CD8-positive, alpha-beta memory T cell (primary cell): ENCODE data around the gene TLCD1. TPM values are rescaled to one million over a fixed set of nuclear protein-coding genes. Genes with fewer than 3 reads are reported as not detected.

Source experiments
- CTCF ChIA-PET: fragments of 350-600 bp; sonication (Branson Sonifier 250); formaldehyde crosslinking; loops from one replicate; lab custom pipeline; 2021; ENCODE audit warnings: antibody characterized with exemption; lab: Charles Lee
- POLR2A ChIA-PET: fragments of 350-600 bp; sonication (Branson Sonifier 250); formaldehyde crosslinking; loops from one replicate; lab custom pipeline; 2021; ENCODE audit warnings: antibody characterized with exemption; lab: Charles Lee
- DNase-seq, 5 donors: peaks; one replicate each; pipeline versions ENCODE4 v3.0.0 to v3.0.0-alpha.2; 2020 to 2022; ENCODE audit warnings: mixed read lengths in 1 of 5
- H3K27ac ChIP-seq: one replicate; pipeline ENCODE4 v1.7.0; 2013; ENCODE audit warnings: low read depth, mild to moderate bottlenecking, low read length, moderate library complexity
- H3K27me3 ChIP-seq: 2 replicates; pipeline ENCODE4 v1.7.0; 2013; ENCODE audit warnings: low read length, mild to moderate bottlenecking; ENCODE audit not compliant: insufficient read depth, poor library complexity, severe bottlenecking
- H3K36me3 ChIP-seq: 2 replicates; pipeline ENCODE4 v1.7.0; 2013; ENCODE audit warnings: mild to moderate bottlenecking, low read length, moderate library complexity; ENCODE audit not compliant: insufficient read depth
- H3K4me1 ChIP-seq: 2 replicates; pipeline ENCODE4 v1.7.0; 2013; ENCODE audit warnings: mild to moderate bottlenecking, low read length, moderate library complexity; ENCODE audit not compliant: insufficient read depth
- H3K4me3 ChIP-seq: 2 replicates; pipeline ENCODE4 v1.7.0; 2013; ENCODE audit warnings: mild to moderate bottlenecking, low read length
- H3K9me3 ChIP-seq: 2 replicates; pipeline ENCODE4 v1.7.0; 2013; ENCODE audit warnings: mild to moderate bottlenecking, low read length
- H3K27ac Mint-ChIP-seq, 8 donors: one replicate each; pipeline ENCODE4 v1.8.0; 2020 to 2021; ENCODE audit warnings: mixed read lengths in 8 of 8, mild to moderate bottlenecking in 6 of 8, inconsistent platforms in 3 of 8, moderate library complexity in 3 of 8
- H3K27me3 Mint-ChIP-seq, 2 donors: one replicate each; pipeline ENCODE4 v1.8.0; 2020 to 2021; ENCODE audit warnings: mixed read lengths in 2 of 2, mild to moderate bottlenecking in 1 of 2, moderate library complexity in 1 of 2
- H3K36me3 Mint-ChIP-seq, 3 donors: one replicate each; pipeline ENCODE4 v1.8.0; 2020 to 2021; ENCODE audit warnings: mixed read lengths in 3 of 3, inconsistent platforms in 1 of 3, mild to moderate bottlenecking in 1 of 3
- H3K4me1 Mint-ChIP-seq, 3 donors: one replicate each; pipeline ENCODE4 v1.8.0; 2020 to 2021; ENCODE audit warnings: mixed read lengths in 3 of 3, inconsistent platforms in 1 of 3, mild to moderate bottlenecking in 1 of 3
- H3K4me3 Mint-ChIP-seq, 7 donors: one replicate each; pipeline ENCODE4 v1.8.0; 2020 to 2021; ENCODE audit warnings: mixed read lengths in 7 of 7, mild to moderate bottlenecking in 6 of 7, moderate library complexity in 4 of 7, inconsistent platforms in 2 of 7
- H3K9me3 Mint-ChIP-seq, 5 donors: one replicate each; pipeline ENCODE4 v1.8.0; 2020 to 2022; ENCODE audit warnings: mixed read lengths in 5 of 5, mild to moderate bottlenecking in 3 of 5, moderate library complexity in 2 of 5, inconsistent platforms in 1 of 5
- polyA plus RNA-seq: library from polyadenylated mRNA; unstranded; fragments of 300-500 nt; fragmentation: Illumina TruSeq; gene quantifications from one replicate; pipeline ENCODE4 v1.2.3, GENCODE V29; 2021
- total RNA-seq, 2 experiments: library from RNA; stranded (reverse); gene quantifications; one replicate each; pipeline ENCODE4 v1.2.3, GENCODE V29; 2021

Gene TLCD1
- total and polyA plus RNA-seq, 3 experiments from 2014 or later: 36.5 to 38.9 TPM; not detected in 1

GRCh38 chr17:28750178-28751047 lies 24.4 kb upstream of the TLCD1 start:
- peak; percentile 81 to 91 (median 84) for DNase-seq
- POLR2A ChIA-PET: interaction anchor here (0.6 to 9.2 kb wide), 7 partner anchors 23 to 201 kb away, joined by 3 to 128 read pairs (median 4); partner anchors contain the start of genes NEK8, RPL23A and TLCD1
- H3K4me1 ChIP-seq: peaks cover 19% of the 10 kb centered on the region
- Mint-ChIP-seq H3K4me1 (peaks cover 3 to 21% (median 11%) of the 10 kb centered on the region in 3 donors), H3K4me3 (peak overlapping the region in 1 of 7 donors; percentile 60), H3K36me3 (peaks cover 0 to 23% (median 0%) of the 10 kb centered on the region in 3 donors), H3K9me3 (no peaks in the 10 kb centered on the region), H3K27me3 (no peaks in the 10 kb centered on the region), H3K27ac (peak overlapping the region in 4 of 8 donors; percentile 33 to 86 (median 58))
- H3K36me3 ChIP-seq: no peaks in the 10 kb centered on the region
- no peak overlapping the region for H3K4me3 ChIP-seq
- CTCF ChIA-PET: interaction anchor here (0.6 to 17.0 kb wide), 14 partner anchors 10 to 670 kb away, joined by 3 to 579 read pairs (median 4); partner anchors contain the start of genes NEK8, PROCA1, RPL23A and TLCD1
- no peak overlapping the region for H3K27ac ChIP-seq
- H3K9me3 ChIP-seq: no peaks in the 10 kb centered on the region
- no peaks in the 10 kb centered on the region for H3K27me3 ChIP-seq

- Mint-ChIP-seq H3K4me1 (peaks cover 3 to 28% (median 15%) of the 10 kb centered on the region in 3 donors), H3K36me3 (peaks cover 0 to 23% (median 0%) of the 10 kb centered on the region in 3 donors)
- CTCF ChIA-PET: interaction anchor here (0.6 to 17.0 kb wide), 12 partner anchors 9 to 670 kb away, joined by 3 to 579 read pairs (median 4); partner anchors contain the start of genes NEK8, PROCA1, RPL23A and SDF2
Observed at GRCh38 chr17:28749516-28750177, 23.6 kb upstream of the TLCD1 start.

GRCh38 chr17:28748852-28749515 lies 23.0 kb upstream of the TLCD1 start:
- H3K27me3 Mint-ChIP-seq: no peaks in the 10 kb centered on the region
- Histone ChIP-seq H3K9me3 (no peaks in the 10 kb centered on the region), H3K4me1 (peaks cover 30% of the 10 kb centered on the region), H3K36me3 (no peaks in the 10 kb centered on the region), H3K27ac (no peak overlapping the region), H3K4me3 (no peak overlapping the region), H3K27me3 (no peaks in the 10 kb centered on the region)
- no peak for DNase-seq
- H3K27ac Mint-ChIP-seq: peak overlapping the region in 3 of 8 donors; percentile 27 to 72 (median 36)
- CTCF ChIA-PET: interaction anchor here (1.0 to 17.0 kb wide), 9 partner anchors 8 to 368 kb away, joined by 3 to 579 read pairs (median 6); partner anchors contain the start of genes NEK8, RPL23A, SDF2 and SUPT6H
- H3K4me3 Mint-ChIP-seq: no peak overlapping the region
- H3K4me1 Mint-ChIP-seq: peaks cover 3 to 31% (median 17%) of the 10 kb centered on the region in 3 donors
- peaks cover 0 to 26% (median 0%) of the 10 kb centered on the region in 3 donors for H3K36me3 Mint-ChIP-seq
- POLR2A ChIA-PET: interaction anchor here (1.0 to 9.2 kb wide), 3 partner anchors 21 to 130 kb away, joined by 3 to 128 read pairs (median 6); partner anchors contain the start of genes NEK8, RPL23A and TLCD1
- no peaks in the 10 kb centered on the region for H3K9me3 Mint-ChIP-seq

More at GRCh38 chr17:28749516-28750177, 23.6 kb upstream of the TLCD1 start:
- Mint-ChIP-seq H3K27ac (peak overlapping the region in 3 of 8 donors; percentile 33 to 86 (median 42)), H3K4me3 (peak overlapping the region in 1 of 7 donors; percentile 60), H3K9me3 (no peaks in the 10 kb centered on the region), H3K27me3 (no peaks in the 10 kb centered on the region)
- Histone ChIP-seq H3K27ac (no peak overlapping the region), H3K27me3 (no peaks in the 10 kb centered on the region), H3K4me1 (peaks cover 27% of the 10 kb centered on the region), H3K9me3 (no peaks in the 10 kb centered on the region), H3K36me3 (no peaks in the 10 kb centered on the region), H3K4me3 (no peak overlapping the region)
- POLR2A ChIA-PET: interaction anchor here (0.6 to 9.2 kb wide), 6 partner anchors 22 to 200 kb away, joined by 3 to 128 read pairs (median 4); partner anchors contain the start of genes NEK8, RPL23A and TLCD1
- DNase-seq: no peak

- ChIA-PET CTCF (interaction anchor here (1.0 to 17.0 kb wide), 3 partner anchors 16 to 86 kb away, joined by 3 to 579 read pairs (median 49); partner anchors contain the start of genes NEK8, RPL23A, SDF2 and SUPT6H), POLR2A (interaction anchor here (9.2 kb wide), 1 partner anchor 20 kb away, joined by 128 read pairs; the partner anchor contains the start of genes NEK8 and TLCD1)
- Mint-ChIP-seq H3K27ac (peak overlapping the region in 5 of 8 donors; percentile 5 to 76 (median 31)), H3K4me1 (peaks cover 3 to 33% (median 17%) of the 10 kb centered on the region in 3 donors), H3K27me3 (no peaks in the 10 kb centered on the region), H3K9me3 (no peaks in the 10 kb centered on the region), H3K36me3 (peaks cover 0 to 26% (median 0%) of the 10 kb centered on the region in 3 donors), H3K4me3 (no peak overlapping the region)
- DNase-seq: no peak
- H3K4me1 ChIP-seq: peaks cover 35% of the 10 kb centered on the region
- no peak overlapping the region for H3K4me3 ChIP-seq
- H3K36me3 ChIP-seq: no peaks in the 10 kb centered on the region
- no peak overlapping the region for H3K27ac ChIP-seq
- no peaks in the 10 kb centered on the region for H3K9me3 ChIP-seq
- no peaks in the 10 kb centered on the region for H3K27me3 ChIP-seq
Observed at GRCh38 chr17:28747801-28748750, 22.0 kb upstream of the TLCD1 start.

GRCh38 chr17:28747051-28747691 lies 21.1 kb upstream of the TLCD1 start:
- H3K27me3 Mint-ChIP-seq: no peaks in the 10 kb centered on the region
- POLR2A ChIA-PET: interaction anchor here (1.3 to 9.2 kb wide), 2 partner anchors 20 to 35 kb away, joined by 3 to 128 read pairs; partner anchors contain the start of genes NEK8, PROCA1 and TLCD1
- peak overlapping the region in 1 of 7 donors; percentile 22 for H3K4me3 Mint-ChIP-seq
- Histone ChIP-seq H3K36me3 (no peaks in the 10 kb centered on the region), H3K4me3 (no peak overlapping the region), H3K9me3 (no peaks in the 10 kb centered on the region), H3K27ac (no peak overlapping the region), H3K27me3 (no peaks in the 10 kb centered on the region), H3K4me1 (peaks cover 36% of the 10 kb centered on the region)
- CTCF ChIA-PET: interaction anchor here (2.2 to 17.0 kb wide), 2 partner anchors 16 to 22 kb away, joined by 7 to 579 read pairs; partner anchors contain the start of genes NEK8, RPL23A and TLCD1
- DNase-seq: no peak
- H3K9me3 Mint-ChIP-seq: no peaks in the 10 kb centered on the region
- peaks cover 0 to 26% (median 0%) of the 10 kb centered on the region in 3 donors for H3K36me3 Mint-ChIP-seq
- H3K4me1 Mint-ChIP-seq: peaks cover 3 to 34% (median 17%) of the 10 kb centered on the region in 3 donors
- peak overlapping the region in 2 of 8 donors; percentile 8 to 58 for H3K27ac Mint-ChIP-seq

- H3K4me3 Mint-ChIP-seq: peak overlapping the region in 5 of 7 donors; percentile 40 to 56 (median 46)
- peaks cover 3 to 34% (median 17%) of the 10 kb centered on the region in 3 donors for H3K4me1 Mint-ChIP-seq
- peaks cover 0 to 26% (median 0%) of the 10 kb centered on the region in 3 donors for H3K36me3 Mint-ChIP-seq
- no peak for DNase-seq
- H3K4me1 ChIP-seq: peaks cover 36% of the 10 kb centered on the region
- no peaks in the 10 kb centered on the region for H3K27me3 ChIP-seq
- no peaks in the 10 kb centered on the region for H3K9me3 Mint-ChIP-seq
- peak overlapping the region; percentile 87 for H3K27ac ChIP-seq
- no peaks in the 10 kb centered on the region for H3K36me3 ChIP-seq
- POLR2A ChIA-PET: interaction anchor here (1.3 to 9.2 kb wide), 2 partner anchors 19 to 35 kb away, joined by 3 to 128 read pairs; partner anchors contain the start of genes NEK8, PROCA1 and TLCD1
- H3K27me3 Mint-ChIP-seq: no peaks in the 10 kb centered on the region
- peak overlapping the region; percentile 50 to 88 (median 77) for H3K27ac Mint-ChIP-seq
- H3K4me3 ChIP-seq: no peak overlapping the region
- H3K9me3 ChIP-seq: no peaks in the 10 kb centered on the region
- CTCF ChIA-PET: interaction anchor here (1.0 to 17.0 kb wide), 4 partner anchors 17 to 156 kb away, joined by 3 to 579 read pairs (median 6); partner anchors contain the start of genes NEK8, RPL23A and TLCD1
Observed at GRCh38 chr17:28746611-28747050, 20.6 kb upstream of the TLCD1 start.
